ENCODE results near the gene KRABD2.

The KRABD2 gene

DNA sequence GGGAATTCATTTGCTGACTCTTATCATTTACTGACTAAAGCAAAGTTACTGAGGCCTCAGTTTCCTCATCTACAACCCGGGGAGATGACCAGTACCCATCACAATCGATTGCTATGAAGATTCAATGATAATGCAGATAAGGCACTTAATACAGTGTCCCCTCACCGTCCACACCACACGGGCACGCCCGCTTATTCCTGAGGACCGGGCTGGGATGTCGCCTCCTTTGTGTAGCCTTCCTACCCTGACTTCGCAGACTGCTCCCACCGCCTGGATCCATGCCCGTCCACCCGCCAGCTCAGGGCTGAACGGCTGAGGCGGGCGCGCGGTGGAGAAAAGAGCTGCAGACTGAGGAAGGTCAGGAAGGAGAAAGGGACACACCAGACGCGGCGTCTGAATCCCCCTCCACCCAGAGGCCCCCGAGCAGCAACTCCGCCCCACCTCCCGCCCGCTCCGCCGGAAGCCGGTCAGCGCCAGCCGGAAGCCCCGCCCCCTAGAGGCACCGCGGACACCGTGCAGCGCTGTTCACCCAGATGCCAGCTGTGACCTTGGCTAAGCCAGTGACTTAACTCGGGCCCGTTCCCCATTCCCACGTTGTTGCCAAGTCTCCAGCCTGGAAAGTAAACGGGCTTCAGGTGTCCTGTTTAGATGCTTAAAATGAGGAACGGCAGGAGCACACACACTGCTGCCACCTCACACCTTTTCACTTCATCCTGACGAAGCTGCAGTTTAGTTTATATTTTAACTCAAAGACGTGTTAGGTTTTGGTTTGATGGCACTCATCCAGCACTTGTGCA is at the start of gene KRABD2:
Gene KRABD2, minus strand, starts transcription at position 434 of the 797 bp plus-strand sequence.
- Histone ChIP-seq H3K4me3 (ENCODE audit: low read length) (peak within 1 kb of the TSS; percentile 77), H3K27ac (ENCODE audit: low read length) (peak within 1 kb of the TSS; percentile 69), H3K9ac (ENCODE audit: low read depth, low read length) (peak within 1 kb of the TSS; percentile 95), H3K9me3 (ENCODE audit: insufficient read depth, low read depth, low read length) (no peaks in the 10 kb centered on the region), H3K4me1 (ENCODE audit: insufficient read depth, low read length) (peaks cover 11% of the 10 kb centered on the region; the same call in 1 of the 2 replicates), H3K27me3 (ENCODE audit: insufficient read depth, low read length) (no peaks in the 10 kb centered on the region), H3K36me3 (ENCODE audit: insufficient read depth, low read depth, low read length) (peaks cover 53% of the 10 kb centered on the region)

DNA sequence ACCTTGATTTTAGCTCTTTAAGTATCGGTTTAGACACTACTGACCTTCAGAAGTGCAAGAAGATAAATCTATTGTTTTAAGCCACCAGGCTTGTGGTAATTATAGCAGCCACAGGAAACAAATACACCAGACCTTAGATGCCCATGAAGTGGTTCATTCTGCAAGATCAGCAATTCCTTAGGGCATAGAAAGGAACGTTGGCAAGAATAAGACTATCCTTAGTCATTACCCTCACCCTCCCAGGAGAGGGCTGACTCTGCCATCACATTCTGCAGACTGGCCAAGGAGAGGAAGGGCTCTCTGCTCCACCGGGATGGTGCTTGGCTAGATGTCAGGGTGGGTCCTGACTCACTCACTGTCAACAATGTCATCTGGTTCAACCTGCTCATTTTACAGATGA is 45.1 kb upstream of the KRABD2 start:
- Histone ChIP-seq H3K9me3 (ENCODE audit: insufficient read depth, low read depth, low read length) (no peaks in the 10 kb centered on the region), H3K36me3 (ENCODE audit: insufficient read depth, low read depth, low read length) (no peaks in the 10 kb centered on the region), H3K4me1 (ENCODE audit: insufficient read depth, low read length) (no peaks in the 10 kb centered on the region), H3K9ac (ENCODE audit: low read depth, low read length) (no peak overlapping the region), H3K4me3 (ENCODE audit: low read length) (no peak overlapping the region), H3K27ac (ENCODE audit: low read length) (no peak overlapping the region), H3K27me3 (ENCODE audit: insufficient read depth, low read length) (peaks cover 6% of the 10 kb centered on the region; the same call in 1 of the 2 replicates)

DNA sequence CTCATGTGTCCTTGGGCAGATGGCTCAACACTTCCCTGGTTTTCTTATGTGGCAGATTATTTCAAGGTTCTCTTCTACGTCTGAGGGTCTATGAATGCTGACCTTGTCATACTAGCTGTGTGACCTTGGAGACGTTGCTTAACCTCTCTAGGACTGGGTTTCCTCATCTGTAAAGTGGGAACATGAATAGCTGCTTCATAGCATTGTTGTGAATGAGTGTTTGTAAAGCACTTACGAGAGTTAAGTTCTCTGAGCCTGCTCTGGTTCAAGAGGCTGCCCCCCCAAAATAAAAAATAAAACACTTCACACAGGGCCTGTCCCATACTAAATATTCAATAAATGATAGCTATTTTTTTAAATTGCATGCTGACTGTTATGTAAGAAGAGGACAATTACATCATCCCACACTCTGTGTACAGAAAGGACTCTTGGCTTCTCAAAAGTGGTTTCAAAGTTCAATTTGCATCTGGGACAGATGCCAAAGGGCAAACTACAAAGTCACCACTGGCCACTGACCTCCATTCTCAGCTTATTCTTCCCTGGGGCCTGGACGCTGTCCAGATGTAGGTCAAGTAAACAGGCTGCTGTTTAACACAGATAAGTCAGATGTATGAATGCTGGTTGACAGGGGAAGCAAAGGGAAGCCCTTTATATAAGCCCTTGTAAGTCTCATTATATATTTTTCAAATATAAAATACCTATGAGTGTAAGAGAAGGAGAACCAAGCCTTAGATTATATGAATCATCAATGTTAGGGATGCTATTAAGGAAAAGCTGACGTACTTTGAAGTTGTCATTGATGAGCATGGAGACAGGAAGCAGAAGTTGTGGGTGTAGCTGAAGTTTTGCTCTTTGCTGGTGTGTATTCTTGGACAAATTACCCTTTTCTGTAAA is 43.8 kb upstream of the KRABD2 start:
- no peak overlapping the region for H3K9ac ChIP-seq (ENCODE audit: low read depth, low read length)
- H3K4me3 ChIP-seq (ENCODE audit: low read length): no peak overlapping the region
- no peaks in the 10 kb centered on the region for H3K9me3 ChIP-seq (ENCODE audit: insufficient read depth, low read depth, low read length)
- H3K27me3 ChIP-seq (ENCODE audit: insufficient read depth, low read length): peaks cover 6% of the 10 kb centered on the region; the same call in 1 of the 2 replicates
- no peaks in the 10 kb centered on the region for H3K4me1 ChIP-seq (ENCODE audit: insufficient read depth, low read length)
- no peak overlapping the region for H3K27ac ChIP-seq (ENCODE audit: low read length)
- no peaks in the 10 kb centered on the region for H3K36me3 ChIP-seq (ENCODE audit: insufficient read depth, low read depth, low read length)

DNA sequence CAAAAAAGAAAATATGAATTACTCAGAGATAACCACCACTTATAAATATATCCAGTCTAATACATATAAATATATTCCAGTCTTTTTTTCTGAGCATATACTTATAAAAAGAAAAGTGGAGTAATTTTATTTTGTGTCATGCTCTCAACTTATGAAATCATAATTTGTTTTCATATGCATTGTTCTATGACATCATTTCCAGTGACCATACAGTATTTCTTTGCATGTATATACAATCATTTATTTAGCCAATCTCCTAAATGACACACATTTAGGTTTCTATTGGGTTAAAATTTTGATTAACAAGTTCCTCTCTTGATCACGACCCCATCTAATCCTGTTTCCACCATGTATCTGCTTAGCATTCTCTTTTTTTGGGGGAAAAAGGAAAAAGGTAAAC is 42.8 kb upstream of the KRABD2 start:
- H3K4me1 ChIP-seq (ENCODE audit: insufficient read depth, low read length): no peaks in the 10 kb centered on the region
- H3K36me3 ChIP-seq (ENCODE audit: insufficient read depth, low read depth, low read length): no peaks in the 10 kb centered on the region
- no peaks in the 10 kb centered on the region for H3K9me3 ChIP-seq (ENCODE audit: insufficient read depth, low read depth, low read length)
- no peak overlapping the region for H3K4me3 ChIP-seq (ENCODE audit: low read length)
- peaks cover 6% of the 10 kb centered on the region; the same call in 1 of the 2 replicates for H3K27me3 ChIP-seq (ENCODE audit: insufficient read depth, low read length)
- H3K27ac ChIP-seq (ENCODE audit: low read length): no peak overlapping the region
- H3K9ac ChIP-seq (ENCODE audit: low read depth, low read length): no peak overlapping the region

DNA sequence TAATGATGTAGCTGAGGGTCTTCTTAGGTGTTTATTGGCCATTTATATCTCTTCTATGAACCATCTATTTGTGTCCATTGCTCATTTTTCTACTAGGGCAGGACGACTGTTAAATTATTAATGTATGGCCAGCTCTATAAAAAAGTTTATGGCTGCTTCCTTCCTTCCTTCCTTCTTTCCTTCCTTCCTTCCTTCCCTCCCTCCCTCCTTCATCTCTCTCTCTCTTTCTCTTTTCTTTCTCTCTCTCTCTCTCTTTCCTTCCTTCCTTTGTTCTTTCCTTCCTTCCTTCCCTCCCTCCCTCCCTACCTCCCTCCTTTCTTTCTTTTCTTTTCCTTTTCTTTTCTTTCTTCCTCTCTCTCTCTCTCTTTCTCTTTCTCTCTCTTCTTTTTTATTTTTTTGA is 42.0 kb upstream of the KRABD2 start:
- H3K27ac ChIP-seq (ENCODE audit: low read length): no peak overlapping the region
- no peaks in the 10 kb centered on the region for H3K9me3 ChIP-seq (ENCODE audit: insufficient read depth, low read depth, low read length)
- H3K9ac ChIP-seq (ENCODE audit: low read depth, low read length): no peak overlapping the region
- H3K4me1 ChIP-seq (ENCODE audit: insufficient read depth, low read length): no peaks in the 10 kb centered on the region
- no peaks in the 10 kb centered on the region for H3K36me3 ChIP-seq (ENCODE audit: insufficient read depth, low read depth, low read length)
- no peak overlapping the region for H3K4me3 ChIP-seq (ENCODE audit: low read length)
- H3K27me3 ChIP-seq (ENCODE audit: insufficient read depth, low read length): peaks cover 6% of the 10 kb centered on the region; the same call in 1 of the 2 replicates

DNA sequence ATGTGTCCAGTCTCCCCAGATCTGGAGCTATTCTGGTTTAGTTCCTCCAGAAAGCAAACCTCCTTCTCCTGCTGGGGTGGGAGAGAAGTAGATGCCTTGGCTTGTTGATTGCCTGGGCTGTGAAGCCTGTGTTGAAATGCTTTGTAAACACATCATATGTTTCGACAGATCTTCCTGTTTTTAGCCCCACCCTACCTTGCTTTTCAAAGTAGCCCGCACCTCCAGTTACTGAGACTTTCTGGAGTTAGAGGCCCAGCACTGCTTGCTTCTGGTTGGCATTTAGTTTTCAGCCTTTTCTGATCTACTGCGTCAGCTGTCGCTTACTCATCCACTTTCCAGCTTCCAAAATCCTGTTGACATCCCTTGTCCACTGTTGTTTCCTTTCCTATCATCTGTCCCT is 41.3 kb upstream of the KRABD2 start:
- peaks cover 6% of the 10 kb centered on the region; the same call in 1 of the 2 replicates for H3K27me3 ChIP-seq (ENCODE audit: insufficient read depth, low read length)
- no peak overlapping the region for H3K27ac ChIP-seq (ENCODE audit: low read length)
- H3K36me3 ChIP-seq (ENCODE audit: insufficient read depth, low read depth, low read length): no peaks in the 10 kb centered on the region
- H3K9ac ChIP-seq (ENCODE audit: low read depth, low read length): no peak overlapping the region
- H3K4me1 ChIP-seq (ENCODE audit: insufficient read depth, low read length): no peaks in the 10 kb centered on the region
- H3K4me3 ChIP-seq (ENCODE audit: low read length): no peak overlapping the region
- H3K9me3 ChIP-seq (ENCODE audit: insufficient read depth, low read depth, low read length): no peaks in the 10 kb centered on the region

DNA sequence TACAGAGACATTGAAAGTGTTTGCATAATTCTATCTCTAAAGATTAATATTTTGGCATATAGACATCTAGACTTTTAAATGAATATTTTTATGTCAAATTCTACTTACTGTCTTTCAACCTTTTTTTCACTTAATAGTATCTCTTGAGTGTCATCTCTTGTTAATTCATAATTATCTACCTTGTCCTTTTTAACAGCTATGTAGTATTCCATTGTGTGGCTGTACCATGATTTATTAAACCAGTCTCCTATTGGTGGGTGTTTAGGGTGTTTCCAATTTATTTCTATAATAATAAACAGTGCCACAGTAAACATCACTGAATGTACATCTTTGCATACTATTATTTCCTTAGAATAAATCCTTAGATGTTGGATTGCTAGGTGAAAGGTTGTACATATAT is 37.4 kb upstream of the KRABD2 start:
- Histone ChIP-seq H3K27ac (ENCODE audit: low read length) (no peak overlapping the region), H3K27me3 (ENCODE audit: insufficient read depth, low read length) (no peaks in the 10 kb centered on the region; the same call in 1 of the 2 replicates), H3K4me3 (ENCODE audit: low read length) (no peak overlapping the region), H3K9ac (ENCODE audit: low read depth, low read length) (no peak overlapping the region), H3K4me1 (ENCODE audit: insufficient read depth, low read length) (no peaks in the 10 kb centered on the region), H3K9me3 (ENCODE audit: insufficient read depth, low read depth, low read length) (no peaks in the 10 kb centered on the region), H3K36me3 (ENCODE audit: insufficient read depth, low read depth, low read length) (no peaks in the 10 kb centered on the region)

DNA sequence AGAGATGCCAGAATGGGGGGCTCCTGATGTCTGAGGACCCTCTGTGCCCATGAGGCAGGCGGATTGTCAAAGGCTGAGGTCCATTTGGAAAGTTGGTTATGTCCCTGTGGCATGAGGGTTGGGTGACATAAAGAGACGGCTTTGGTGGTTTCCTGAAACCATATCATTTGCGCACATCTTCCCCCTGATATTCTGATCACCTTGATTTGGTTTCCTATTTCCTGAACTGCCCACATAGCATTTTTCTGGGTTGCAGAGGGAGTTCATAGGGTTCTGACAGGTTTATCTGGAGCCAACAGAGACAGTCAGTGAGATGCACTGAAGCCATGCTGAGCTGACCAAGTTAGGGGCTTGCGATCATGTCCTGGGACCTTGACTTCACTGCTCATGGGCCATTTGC is 36.8 kb upstream of the KRABD2 start:
- H3K27me3 ChIP-seq (ENCODE audit: insufficient read depth, low read length): no peaks in the 10 kb centered on the region; the same call in 1 of the 2 replicates
- H3K36me3 ChIP-seq (ENCODE audit: insufficient read depth, low read depth, low read length): no peaks in the 10 kb centered on the region
- no peaks in the 10 kb centered on the region for H3K4me1 ChIP-seq (ENCODE audit: insufficient read depth, low read length)
- no peak overlapping the region for H3K9ac ChIP-seq (ENCODE audit: low read depth, low read length)
- H3K9me3 ChIP-seq (ENCODE audit: insufficient read depth, low read depth, low read length): no peaks in the 10 kb centered on the region
- H3K4me3 ChIP-seq (ENCODE audit: low read length): no peak overlapping the region
- no peak overlapping the region for H3K27ac ChIP-seq (ENCODE audit: low read length)

DNA sequence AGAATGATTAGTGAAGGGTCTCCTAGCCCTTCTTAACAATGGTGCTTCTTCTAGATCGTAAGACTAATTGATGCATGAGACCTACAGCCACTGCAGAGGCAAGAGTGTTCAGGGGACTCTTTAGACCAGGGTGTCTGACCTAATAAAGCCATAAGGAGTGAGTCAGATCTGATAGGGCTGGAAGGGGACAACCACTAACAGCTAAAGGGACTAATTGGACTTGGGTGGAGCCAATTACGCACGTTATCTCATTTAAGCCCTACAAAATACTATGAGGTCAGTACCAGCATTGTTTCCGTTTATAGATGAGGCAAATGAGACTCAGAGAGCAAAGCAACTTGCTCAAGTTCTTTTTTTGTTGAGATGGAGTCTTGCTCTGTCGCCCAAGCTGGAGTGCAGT is 35.6 kb upstream of the KRABD2 start:
- no peaks in the 10 kb centered on the region; the same call in 1 of the 2 replicates for H3K27me3 ChIP-seq (ENCODE audit: insufficient read depth, low read length)
- H3K9ac ChIP-seq (ENCODE audit: low read depth, low read length): no peak overlapping the region
- H3K9me3 ChIP-seq (ENCODE audit: insufficient read depth, low read depth, low read length): no peaks in the 10 kb centered on the region
- H3K27ac ChIP-seq (ENCODE audit: low read length): no peak overlapping the region
- no peaks in the 10 kb centered on the region for H3K4me1 ChIP-seq (ENCODE audit: insufficient read depth, low read length)
- no peaks in the 10 kb centered on the region for H3K36me3 ChIP-seq (ENCODE audit: insufficient read depth, low read depth, low read length)
- H3K4me3 ChIP-seq (ENCODE audit: low read length): no peak overlapping the region

DNA sequence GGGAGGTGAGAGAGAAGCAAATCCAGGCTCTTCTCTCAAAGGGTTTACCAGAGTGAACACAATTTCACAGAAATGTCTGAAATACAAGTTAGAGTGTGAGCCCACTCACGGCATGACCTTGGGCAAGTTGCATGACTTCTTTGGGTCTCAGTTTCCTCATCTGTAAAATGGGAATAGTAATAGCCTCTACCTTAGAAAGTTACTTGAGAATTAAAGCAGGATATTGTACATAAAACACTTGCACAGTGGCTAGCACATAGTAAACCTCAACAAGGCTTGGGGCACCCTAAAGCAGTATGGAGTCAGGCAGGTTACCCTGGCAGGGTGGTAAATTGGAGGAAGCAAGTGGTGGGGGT is 34.4 kb upstream of the KRABD2 start:
- H3K4me3 ChIP-seq (ENCODE audit: low read length): no peak overlapping the region

DNA sequence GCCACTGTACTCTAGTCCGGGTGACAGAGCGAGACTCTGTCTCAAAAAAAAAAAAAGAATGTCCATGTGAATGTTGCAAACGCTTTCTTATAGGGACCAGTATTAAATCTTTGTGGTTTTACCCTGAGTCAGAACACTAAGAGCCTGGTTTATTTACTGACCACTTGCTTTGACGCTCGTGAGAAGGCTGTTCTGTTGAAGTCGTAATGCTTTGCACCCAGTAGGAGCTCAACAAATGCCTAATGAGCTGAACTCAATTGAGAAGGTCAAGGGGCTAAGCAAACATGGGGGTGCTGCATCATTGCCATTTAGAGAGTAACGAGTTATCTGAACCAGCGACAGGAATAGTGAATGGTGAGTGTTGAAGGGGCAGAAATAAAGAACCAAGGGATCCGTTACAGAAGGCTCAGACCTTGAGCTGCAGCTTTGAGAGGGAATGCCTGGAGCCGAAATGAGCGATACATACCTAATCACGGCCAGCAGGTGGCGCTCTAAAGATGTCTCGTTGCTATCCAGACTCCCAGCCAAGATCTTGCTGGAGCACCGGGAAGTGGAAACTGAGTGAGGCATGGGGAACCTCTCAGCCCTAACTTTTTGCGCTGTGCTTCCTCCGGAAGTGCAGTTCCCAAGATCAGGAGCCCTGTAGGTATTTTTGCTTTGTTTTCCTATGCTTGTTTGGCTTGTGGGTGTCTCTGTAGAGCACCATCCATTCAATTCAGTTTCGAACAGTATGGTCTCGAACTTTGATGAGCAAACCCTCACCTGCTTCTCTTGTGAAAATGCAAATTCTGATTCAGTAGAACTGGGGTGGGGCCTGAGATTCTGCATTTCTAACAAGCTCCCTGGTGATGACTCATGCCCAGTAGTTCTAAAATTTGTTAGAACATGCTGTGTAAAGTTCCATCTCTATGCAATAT is 33.7 kb upstream of the KRABD2 start:
- Histone ChIP-seq H3K9ac (ENCODE audit: low read depth, low read length) (no peak overlapping the region), H3K36me3 (ENCODE audit: insufficient read depth, low read depth, low read length) (no peaks in the 10 kb centered on the region), H3K27me3 (ENCODE audit: insufficient read depth, low read length) (no peaks in the 10 kb centered on the region), H3K4me3 (ENCODE audit: low read length) (no peak overlapping the region), H3K9me3 (ENCODE audit: insufficient read depth, low read depth, low read length) (no peaks in the 10 kb centered on the region), H3K4me1 (ENCODE audit: insufficient read depth, low read length) (no peaks in the 10 kb centered on the region), H3K27ac (ENCODE audit: low read length) (no peak overlapping the region)

More for the DNA sequence above, 34.4 kb upstream of the KRABD2 start:
- no peaks in the 10 kb centered on the region for H3K9me3 ChIP-seq (ENCODE audit: insufficient read depth, low read depth, low read length)
- H3K27me3 ChIP-seq (ENCODE audit: insufficient read depth, low read length): no peaks in the 10 kb centered on the region
- no peak overlapping the region for H3K9ac ChIP-seq (ENCODE audit: low read depth, low read length)
- H3K4me1 ChIP-seq (ENCODE audit: insufficient read depth, low read length): no peaks in the 10 kb centered on the region
- no peak overlapping the region for H3K27ac ChIP-seq (ENCODE audit: low read length)
- H3K36me3 ChIP-seq (ENCODE audit: insufficient read depth, low read depth, low read length): no peaks in the 10 kb centered on the region

All from iPS-20b (cell line).